Measurements from ENCODE around the gene AGO1.

AGO1 gene

DNA sequence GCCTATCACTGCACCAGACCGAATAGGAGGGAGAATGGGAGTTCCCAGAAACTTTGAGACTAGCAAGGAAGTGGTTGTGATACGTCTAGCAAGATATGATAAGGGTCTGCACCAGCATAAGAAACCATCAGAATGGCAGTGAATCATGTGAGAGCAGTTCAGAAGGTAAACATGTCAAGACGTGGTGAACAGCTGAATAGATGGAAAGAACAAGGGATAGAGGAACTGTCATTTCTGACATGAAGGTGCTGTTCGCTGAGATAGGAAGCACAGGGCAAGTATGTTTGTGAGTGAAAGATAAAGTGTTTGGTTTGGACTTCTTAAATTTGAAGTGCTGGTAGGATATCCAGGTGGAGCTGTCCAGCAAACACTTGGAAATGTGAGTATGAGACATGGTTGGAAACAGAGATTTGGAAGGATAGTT is 1.1 kb upstream of the AGO1 start:
- H3K9me3 ChIP-seq: no peaks in the 10 kb centered on the region
- no peak for TF ChIP-seq CTCF (IDR thresholded peaks at IDR 0.05)
- H3K4me3 ChIP-seq (ENCODE audit: low read depth in 1 of 2, low read length in 1 of 2): no peak overlapping the region
- peaks cover 30 to 31% of the 10 kb centered on the region in 2 experiments for H3K4me1 ChIP-seq (ENCODE audit: control insufficient read depth in 1 of 2, insufficient read depth in 1 of 2, low read depth in 1 of 2, low read length in 1 of 2)
- peak overlapping the region; percentile 23 for H3K27ac ChIP-seq
- H3K27me3 ChIP-seq: no peaks in the 10 kb centered on the region
- no peaks in the 10 kb centered on the region for H3K36me3 ChIP-seq

GRCh38 chr1:35882586-35882944 is 444 bp upstream of the AGO1 start:
- H3K27ac ChIP-seq: peak overlapping the region; percentile 70
- H3K36me3 ChIP-seq: no peaks in the 10 kb centered on the region
- no peaks in the 10 kb centered on the region for H3K27me3 ChIP-seq
- H3K4me1 ChIP-seq (ENCODE audit: control insufficient read depth in 1 of 2, insufficient read depth in 1 of 2, low read depth in 1 of 2, low read length in 1 of 2): peaks cover 37 to 38% of the 10 kb centered on the region in 2 experiments
- TF ChIP-seq CTCF (IDR thresholded peaks at IDR 0.05): no peak
- no peaks in the 10 kb centered on the region for H3K9me3 ChIP-seq
- H3K4me3 ChIP-seq (ENCODE audit: low read depth in 1 of 2, low read length in 1 of 2): peak overlapping the region; percentile 93 to 99

- H3K9me3 ChIP-seq: no peaks in the 10 kb centered on the region
- H3K4me3 ChIP-seq (ENCODE audit: low read depth in 1 of 2, low read length in 1 of 2): peak overlapping the region; percentile 93 to 99
- H3K4me1 ChIP-seq (ENCODE audit: control insufficient read depth in 1 of 2, insufficient read depth in 1 of 2, low read depth in 1 of 2, low read length in 1 of 2): peaks cover 41 to 43% of the 10 kb centered on the region in 2 experiments
- TF ChIP-seq CTCF (IDR thresholded peaks at IDR 0.05): no peak
- H3K27me3 ChIP-seq: no peaks in the 10 kb centered on the region
- peak overlapping the region; percentile 70 for H3K27ac ChIP-seq
- H3K36me3 ChIP-seq: no peaks in the 10 kb centered on the region
Measured at GRCh38 chr1:35883635-35884101, 659 bp downstream of the AGO1 start.

GRCh38 chr1:35884934-35885333 is 1.9 kb downstream of the AGO1 start:
- no peak for TF ChIP-seq CTCF (IDR thresholded peaks at IDR 0.05)
- peaks cover 4% of the 10 kb centered on the region for H3K36me3 ChIP-seq
- H3K27ac ChIP-seq: peak overlapping the region; percentile 73
- no peaks in the 10 kb centered on the region for H3K27me3 ChIP-seq
- no peak overlapping the region for H3K4me3 ChIP-seq (ENCODE audit: low read depth in 1 of 2, low read length in 1 of 2)
- peaks cover 41 to 43% of the 10 kb centered on the region in 2 experiments for H3K4me1 ChIP-seq (ENCODE audit: control insufficient read depth in 1 of 2, insufficient read depth in 1 of 2, low read depth in 1 of 2, low read length in 1 of 2)
- no peaks in the 10 kb centered on the region for H3K9me3 ChIP-seq

GRCh38 chr1:35885961-35886558 is 3.1 kb downstream of the AGO1 start:
- Histone ChIP-seq H3K4me1 (ENCODE audit: control insufficient read depth in 1 of 2, insufficient read depth in 1 of 2, low read depth in 1 of 2, low read length in 1 of 2) (peaks cover 41 to 43% of the 10 kb centered on the region in 2 experiments), H3K9me3 (no peaks in the 10 kb centered on the region), H3K27me3 (no peaks in the 10 kb centered on the region), H3K36me3 (peaks cover 14% of the 10 kb centered on the region), H3K4me3 (ENCODE audit: low read depth in 1 of 2, low read length in 1 of 2) (no peak overlapping the region), H3K27ac (peak overlapping the region; percentile 73)
- TF ChIP-seq CTCF (IDR thresholded peaks at IDR 0.05): no peak

Data from neutrophil (primary cell).